Activated CD8-positive, alpha-beta T cell treated with anti-CD3 and anti-CD28 coated beads for 36 hours (primary cell): ENCODE measurements around the gene HSPD1. TPM values are rescaled to one million over a fixed set of nuclear protein-coding genes. Genes with fewer than 3 reads are reported as not detected.
A peak's percentile ranks its signal among the peaks of the same experiment; 100 is the strongest.

ENCODE experiments used
- ATAC-seq: fragments of 200-7000 bp; cut with Tn5 transposase; one replicate; pipeline ENCODE4 v1.10.0; 2021; ENCODE audit warnings: mild to moderate bottlenecking, moderate library complexity
- CTCF ChIA-PET: fragments of 350-600 bp; sonication (Branson Sonifier 250); formaldehyde crosslinking; loops from one replicate; lab custom pipeline; 2021; ENCODE audit warnings: antibody characterized with exemption; lab: Charles Lee
- POLR2A ChIA-PET: fragments of 350-600 bp; sonication (Branson Sonifier 250); formaldehyde crosslinking; loops from one replicate; lab custom pipeline; 2021; ENCODE audit warnings: antibody characterized with exemption; lab: Charles Lee
- DNase-seq: peaks from one replicate; pipeline ENCODE4 v3.0.0-alpha.2; 2020
- H3K27ac Mint-ChIP-seq: one replicate; pipeline ENCODE4 v1.8.0; 2021; ENCODE audit warnings: mild to moderate bottlenecking, mixed read lengths
- H3K27me3 Mint-ChIP-seq: one replicate; pipeline ENCODE4 v1.8.0; 2021; ENCODE audit warnings: mixed read lengths
- H3K36me3 Mint-ChIP-seq: one replicate; pipeline ENCODE4 v1.8.0; 2021; ENCODE audit warnings: low read depth, mixed read lengths
- H3K4me1 Mint-ChIP-seq: one replicate; pipeline ENCODE4 v1.8.0; 2021; ENCODE audit warnings: low read depth, mixed read lengths
- H3K4me3 Mint-ChIP-seq: one replicate; pipeline ENCODE4 v1.8.0; 2021; ENCODE audit warnings: mild to moderate bottlenecking, moderate library complexity, mixed read lengths
- H3K9me3 Mint-ChIP-seq: one replicate; pipeline ENCODE4 v1.8.0; 2021; ENCODE audit warnings: mixed read lengths
- CTCF ChIP-seq: fragments of 200-600 bp; IDR thresholded peaks from one replicate; pipeline ENCODE4 v1.8.0; 2022; ENCODE audit warnings: antibody characterized with exemption, mild to moderate bottlenecking
- intact Hi-C: fragments of 100-400 bp; cut with micrococcal nuclease; formaldehyde crosslinking; loops from one replicate; pipeline ENCODE4 v1.10.0; 2022
- total RNA-seq, 2 experiments: library from RNA; stranded (reverse); gene quantifications; one replicate each; pipeline ENCODE4 v1.2.3, GENCODE V29; 2021

Gene HSPD1
- total RNA-seq, 2 experiments from 2014 or later = 1,034 to 1,051 TPM

- Mint-ChIP-seq H3K4me3 (no peak overlapping the region), H3K9me3 (no peaks in the 10 kb centered on the region)
- CTCF ChIA-PET = interaction anchor here (1.0 to 1.6 kb wide), 2 partner anchors 13 to 79 kb away, joined by 3 to 4 read pairs; no protein-coding TSS in a partner anchor
Observed at GRCh38 chr2:197504000-197504399, 4.4 kb upstream of the HSPD1 start.

GRCh38 chr2:197502685-197503084 is 3.0 kb upstream of the HSPD1 start:
- no peaks in the 10 kb centered on the region for H3K27me3 Mint-ChIP-seq
- H3K4me3 Mint-ChIP-seq = peak overlapping the region; percentile 100
- ATAC-seq = no peak
- intact Hi-C loops = loop anchor here (5.0 kb wide), 1 partner anchor 70 kb away; no protein-coding TSS in a partner anchor
- peak overlapping the region; percentile 99 for H3K27ac Mint-ChIP-seq
- H3K4me1 Mint-ChIP-seq = peaks cover 24% of the 10 kb centered on the region
- H3K9me3 Mint-ChIP-seq = no peaks in the 10 kb centered on the region
- DNase-seq = no peak
- no peak for TF ChIP-seq CTCF
- ChIA-PET CTCF (interaction anchor here (0.7 kb wide), 2 partner anchors 11 to 50 kb away, joined by 3 to 4 read pairs; partner anchors contain the start of gene COQ10B), POLR2A (interaction anchor here (0.6 to 8.5 kb wide), 6 partner anchors 10 to 203 kb away, joined by 3 to 81 read pairs (median 24); partner anchors contain the start of genes MARS2, MOB4 and SF3B1)
- H3K36me3 Mint-ChIP-seq = peaks cover 72% of the 10 kb centered on the region

More at GRCh38 chr2:197504000-197504399, 4.4 kb upstream of the HSPD1 start:
- TF ChIP-seq CTCF = no peak
- Mint-ChIP-seq H3K36me3 (peaks cover 63% of the 10 kb centered on the region), H3K4me1 (peaks cover 22% of the 10 kb centered on the region), H3K27ac (peak overlapping the region; percentile 70), H3K27me3 (no peaks in the 10 kb centered on the region)
- ATAC-seq (no peak), DNase-seq (no peak)
- POLR2A ChIA-PET = interaction anchor here (1.1 to 8.5 kb wide), 3 partner anchors 9 to 14 kb away, joined by 4 to 77 read pairs (median 24); partner anchors contain the start of gene MOB4
- intact Hi-C loops = loop anchor here (5.0 kb wide), 1 partner anchor 72 kb away; no protein-coding TSS in a partner anchor

GRCh38 chr2:197502201-197502600 is 2.6 kb upstream of the HSPD1 start:
- no peaks in the 10 kb centered on the region for H3K27me3 Mint-ChIP-seq
- POLR2A ChIA-PET = interaction anchor here (0.6 to 8.5 kb wide), 6 partner anchors 10 to 204 kb away, joined by 3 to 81 read pairs (median 24); partner anchors contain the start of genes MARS2, MOB4 and SF3B1
- DNase-seq = no peak
- H3K27ac Mint-ChIP-seq = peak overlapping the region; percentile 99
- H3K36me3 Mint-ChIP-seq = peaks cover 74% of the 10 kb centered on the region
- peak overlapping the region; percentile 100 for H3K4me3 Mint-ChIP-seq
- no peak for ATAC-seq
- intact Hi-C loops = loop anchor here (5.0 kb wide), 1 partner anchor 70 kb away; no protein-coding TSS in a partner anchor
- CTCF ChIA-PET = interaction anchor here (0.7 kb wide), 2 partner anchors 11 to 49 kb away, joined by 3 to 4 read pairs; partner anchors contain the start of gene COQ10B
- H3K4me1 Mint-ChIP-seq = peaks cover 29% of the 10 kb centered on the region
- H3K9me3 Mint-ChIP-seq = no peaks in the 10 kb centered on the region
- no peak for TF ChIP-seq CTCF

GRCh38 chr2:197500503-197501131 is 977 bp upstream of the HSPD1 start:
- peak overlapping the region; percentile 99 for H3K27ac Mint-ChIP-seq
- peak overlapping the region; percentile 100 for H3K4me3 Mint-ChIP-seq
- TF ChIP-seq CTCF = no peak
- ChIA-PET POLR2A (interaction anchor here (0.6 to 8.5 kb wide), 14 partner anchors 8 to 205 kb away, joined by 3 to 81 read pairs (median 6); partner anchors contain the start of genes ANKRD44, COQ10B, MARS2 and MOB4), CTCF (interaction anchor here (2.8 kb wide), 1 partner anchor 16 kb away, joined by 13 read pairs; the partner anchor contains the start of gene MOB4)
- DNase-seq (no peak), ATAC-seq (peak; percentile 0)
- H3K9me3 Mint-ChIP-seq = no peaks in the 10 kb centered on the region
- intact Hi-C loops = loop anchor here (2.0 to 5.0 kb wide), 3 partner anchors 14 to 68 kb away; partner anchors contain the start of gene COQ10B
- H3K4me1 Mint-ChIP-seq = peaks cover 45% of the 10 kb centered on the region
- H3K36me3 Mint-ChIP-seq = peaks cover 83% of the 10 kb centered on the region
- H3K27me3 Mint-ChIP-seq = no peaks in the 10 kb centered on the region
